Brain pericyte (primary cell): Measurements from ENCODE around the gene ALS2CL.
"Not testable (repeated sequence)": the region's sequence is repeated elsewhere in the genome, so short reads cannot be mapped to it uniquely, and the experiment has no call there.

Experiments
- DNase-seq: peaks from one replicate; pipeline ENCODE4 v3.0.0-alpha.2; 2012; ENCODE audit warnings: low read depth, low spot score

Gene ALS2CL

GRCh38 chr3:46693038-46693891 is at the start of gene ALS2CL:
Gene ALS2CL, minus strand, starts transcription at chr3:46693679. Its CDS starts 4,239 bp downstream, at chr3:46689440.
- no peak for DNase-seq

- no peak for DNase-seq
Observed at GRCh38 chr3:46742992-46743585, 49.6 kb upstream of the ALS2CL start.

- DNase-seq = not testable (repeated sequence)
Observed at GRCh38 chr3:46739565-46739964, 46.1 kb upstream of the ALS2CL start.

- DNase-seq = no peak
Observed at GRCh38 chr3:46737329-46737731, 43.9 kb upstream of the ALS2CL start.

GRCh38 chr3:46736006-46736872 is 42.8 kb upstream of the ALS2CL start:
- DNase-seq = no peak

GRCh38 chr3:46734773-46735172 is 41.3 kb upstream of the ALS2CL start:
- DNase-seq = no peak

GRCh38 chr3:46733026-46733800 is 39.7 kb upstream of the ALS2CL start:
- no peak for DNase-seq

- DNase-seq = no peak
Observed at GRCh38 chr3:46731795-46732194, 38.3 kb upstream of the ALS2CL start.

GRCh38 chr3:46730819-46731218 is 37.3 kb upstream of the ALS2CL start:
- no peak for DNase-seq

- no peak for DNase-seq
Observed at GRCh38 chr3:46729038-46729437, 35.6 kb upstream of the ALS2CL start.

- no peak for DNase-seq
Observed at GRCh38 chr3:46725621-46726314, 32.3 kb upstream of the ALS2CL start.

GRCh38 chr3:46724424-46724823 is 30.9 kb upstream of the ALS2CL start:
- DNase-seq = no peak

- DNase-seq = no peak
Observed at GRCh38 chr3:46722443-46722842, 29.0 kb upstream of the ALS2CL start.

GRCh38 chr3:46721009-46721408 is 27.5 kb upstream of the ALS2CL start:
- no peak for DNase-seq

GRCh38 chr3:46719735-46720271 is 26.3 kb upstream of the ALS2CL start:
- DNase-seq = no peak

GRCh38 chr3:46719044-46719565 is 25.6 kb upstream of the ALS2CL start:
- DNase-seq = no peak

- DNase-seq = no peak
Observed at GRCh38 chr3:46717447-46718231, 24.2 kb upstream of the ALS2CL start, which contains the start of gene PRSS50. Gene PRSS50, minus strand, starts transcription at chr3:46717869. Its CDS starts 45 bp downstream, at chr3:46717824.

GRCh38 chr3:46716461-46717441 is 23.3 kb upstream of the ALS2CL start:
- no peak for DNase-seq
